Measurements from ENCODE around the gene CWC25. TPM values are rescaled to one million over a fixed set of nuclear protein-coding genes. Genes with fewer than 3 reads are reported as not detected.

The CWC25 gene
- total and polyA plus RNA-seq, 9 of the 15 experiments (the other 6 are each of a cell fraction or from before 2014, with no cell fraction given): 16.5 to 27.4 (median 23.0) TPM

DNA sequence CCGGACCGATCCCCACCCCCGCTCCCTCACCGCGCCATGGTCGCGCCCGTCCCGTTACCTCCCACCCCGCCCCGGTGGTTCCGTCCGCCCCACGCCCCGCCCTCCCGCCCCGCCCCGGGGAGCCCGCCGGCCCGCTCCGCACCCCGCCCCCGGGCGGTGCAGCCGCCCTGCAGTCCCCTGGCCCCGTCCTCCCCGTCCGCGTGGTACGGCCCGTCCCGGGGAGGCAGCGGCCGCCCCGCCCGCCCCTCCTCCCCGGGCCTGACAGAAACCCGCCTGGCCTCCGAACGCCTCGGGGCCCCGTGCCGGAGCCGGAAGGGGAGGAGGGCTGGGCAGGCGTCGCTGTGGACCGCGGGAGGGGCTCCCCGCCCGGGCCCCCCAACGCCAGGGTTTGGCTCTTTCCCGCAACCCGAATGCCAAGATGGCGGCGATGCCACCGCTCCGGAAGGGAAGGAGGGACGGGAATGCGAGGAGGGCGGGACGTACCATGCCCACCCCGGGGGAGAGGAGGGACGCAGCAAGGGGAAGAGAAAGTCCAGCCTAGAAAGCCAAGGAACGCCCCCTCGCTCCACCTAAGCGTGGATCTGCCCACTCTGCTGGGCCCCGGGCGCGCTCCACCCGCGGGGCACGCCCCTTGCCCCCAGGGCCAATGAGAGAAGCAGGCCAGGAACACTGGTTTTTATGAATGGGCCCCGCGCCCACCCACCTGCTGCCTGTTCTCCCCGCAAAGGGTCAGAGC is 25.5 kb downstream of the CWC25 start, which contains the start of gene PIP4K2B (continued):
- TF ChIP-seq SMC3 (conservative IDR thresholded peaks at IDR 0.05; ENCODE audit: insufficient read depth, low read depth, low read length): no peak
- TF ChIP-seq, protein P1, sequence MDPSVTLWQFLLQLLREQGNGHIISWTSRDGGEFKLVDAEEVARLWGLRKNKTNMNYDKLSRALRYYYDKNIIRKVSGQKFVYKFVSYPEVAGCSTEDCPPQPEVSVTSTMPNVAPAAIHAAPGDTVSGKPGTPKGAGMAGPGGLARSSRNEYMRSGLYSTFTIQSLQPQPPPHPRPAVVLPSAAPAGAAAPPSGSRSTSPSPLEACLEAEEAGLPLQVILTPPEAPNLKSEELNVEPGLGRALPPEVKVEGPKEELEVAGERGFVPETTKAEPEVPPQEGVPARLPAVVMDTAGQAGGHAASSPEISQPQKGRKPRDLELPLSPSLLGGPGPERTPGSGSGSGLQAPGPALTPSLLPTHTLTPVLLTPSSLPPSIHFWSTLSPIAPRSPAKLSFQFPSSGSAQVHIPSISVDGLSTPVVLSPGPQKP (CRISPR knock-in tag; IDR thresholded peaks at IDR 0.05): no peak
- TF ChIP-seq MTA2 (IDR thresholded peaks at IDR 0.05; ENCODE audit: low read depth): no peak
- TF ChIP-seq PRPF4 (IDR thresholded peaks at IDR 0.05; ENCODE audit: insufficient read depth, low read depth, low read length, poor library complexity, severe bottlenecking): no peak
- TF ChIP-seq E2F1 (CRISPR knock-in tag; IDR thresholded peaks at IDR 0.05): no peak; the same call in 1 of the 2 replicates
- no peak for TF ChIP-seq BMI1 (IDR thresholded peaks at IDR 0.05; ENCODE audit: low read length)
- TF ChIP-seq SUPT5H (IDR thresholded peaks at IDR 0.05): peak; percentile 82
- peak; percentile 47; the same call in 1 of the 2 replicates for TF ChIP-seq ZNF263 (CRISPR knock-in tag; IDR thresholded peaks at IDR 0.05; ENCODE audit: borderline replicate concordance)
- TF ChIP-seq CAMTA2 (CRISPR knock-in tag; conservative IDR thresholded peaks at IDR 0.05): no peak
- TF ChIP-seq FOSL1 (tag; conservative IDR thresholded peaks at IDR 0.05): peak; percentile 48; the same call in 1 of the 2 replicates
- TF ChIP-seq RBBP5 (IDR thresholded peaks at IDR 0.05; ENCODE audit: borderline replicate concordance, insufficient read depth, low read length, poor library complexity, severe bottlenecking): no peak
- TF ChIP-seq NFE2 (IDR thresholded peaks at IDR 0.05; ENCODE audit: low read depth): no peak
- TF ChIP-seq ZNF512 (tag; IDR thresholded peaks at IDR 0.05): no peak
- no peak for TF ChIP-seq RCOR1 (IDR thresholded peaks at IDR 0.05; ENCODE audit: borderline replicate concordance in 1 of 2, low read depth in 2 of 2, low read length in 2 of 2)
- TF ChIP-seq, protein P2, sequence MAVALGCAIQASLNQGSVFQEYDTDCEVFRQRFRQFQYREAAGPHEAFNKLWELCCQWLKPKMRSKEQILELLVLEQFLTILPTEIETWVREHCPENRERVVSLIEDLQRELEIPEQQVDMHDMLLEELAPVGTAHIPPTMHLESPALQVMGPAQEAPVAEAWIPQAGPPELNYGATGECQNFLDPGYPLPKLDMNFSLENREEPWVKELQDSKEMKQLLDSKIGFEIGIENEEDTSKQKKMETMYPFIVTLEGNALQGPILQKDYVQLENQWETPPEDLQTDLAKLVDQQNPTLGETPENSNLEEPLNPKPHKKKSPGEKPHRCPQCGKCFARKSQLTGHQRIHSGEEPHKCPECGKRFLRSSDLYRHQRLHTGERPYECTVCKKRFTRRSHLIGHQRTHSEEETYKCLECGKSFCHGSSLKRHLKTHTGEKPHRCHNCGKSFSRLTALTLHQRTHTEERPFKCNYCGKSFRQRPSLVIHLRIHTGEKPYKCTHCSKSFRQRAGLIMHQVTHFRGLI (CRISPR knock-in tag; IDR thresholded peaks at IDR 0.05): no peak
- no peak for TF ChIP-seq ZNF24 (IDR thresholded peaks at IDR 0.05)

All from K562 (cell line).